Liver (tissue), 3 donors: ENCODE measurements around the gene DSCAML1.

Experiments
- CTCF ChIP-seq: fragments of 150-350 bp; IDR thresholded peaks from 2 replicates; pipeline ENCODE4 v1.5.1; 2017; ENCODE audit warnings: improper control_type of control experiment, low read depth, low read length; ENCODE audit not compliant: missing input control
- GABPA ChIP-seq, 2 donors: IDR thresholded peaks in 1 of 2; conservative IDR thresholded peaks in 1 of 2; 2 replicates each; pipeline ENCODE4 v1.6.1; 2016; ENCODE audit warnings: antibody characterized with exemption in 2 of 2, mild to moderate bottlenecking in 1 of 2, moderate library complexity in 1 of 2
- JUND ChIP-seq, 2 donors: IDR thresholded peaks; 2 replicates each; pipeline ENCODE4 v1.6.1; 2016; ENCODE audit warnings: antibody characterized with exemption in 2 of 2
- RAD21 ChIP-seq, 2 donors: IDR thresholded peaks; 2 replicates each; pipeline ENCODE4 v1.6.1; 2016; ENCODE audit warnings: antibody characterized with exemption in 2 of 2, mild to moderate bottlenecking in 2 of 2
- REST ChIP-seq: IDR thresholded peaks from 2 replicates; pipeline ENCODE4 v1.6.1; 2016; ENCODE audit warnings: antibody characterized with exemption, mild to moderate bottlenecking
- SP1 ChIP-seq: IDR thresholded peaks from 2 replicates; pipeline ENCODE4 v1.6.1; 2018; ENCODE audit warnings: antibody characterized with exemption, mild to moderate bottlenecking
- TAF1 ChIP-seq: conservative IDR thresholded peaks from 2 replicates; pipeline ENCODE4 v1.6.1; 2016; ENCODE audit warnings: antibody characterized with exemption, mild to moderate bottlenecking
- YY1 ChIP-seq: IDR thresholded peaks from 2 replicates; pipeline ENCODE4 v1.6.1; 2016; ENCODE audit warnings: antibody characterized with exemption, mild to moderate bottlenecking
- ZBTB33 ChIP-seq: IDR thresholded peaks from 2 replicates; pipeline ENCODE4 v1.6.1; 2016; ENCODE audit warnings: antibody characterized with exemption
- donor health status: healthy.
- donor health status: healthy.

GRCh38 chr11:117420598-117420997, 376.4 kb downstream of the DSCAML1 start:
- no peak for TF ChIP-seq CTCF
- no peak for TF ChIP-seq ZBTB33
- no peak for TF ChIP-seq YY1
- no peak for TF ChIP-seq RAD21 (IDR thresholded peaks at IDR 0.05)
- no peak for TF ChIP-seq GABPA (IDR thresholded peaks at IDR 0.05 in 1 of 2, conservative IDR thresholded peaks at IDR 0.05 in 1 of 2)
- no peak for TF ChIP-seq TAF1
- TF ChIP-seq SP1: no peak
- TF ChIP-seq REST: no peak
- no peak for TF ChIP-seq JUND (IDR thresholded peaks at IDR 0.05)
